GM19395 (cell line): ENCODE data around the gene DNAH1.

Source experiments
- ATAC-seq: cut with Tn5 transposase; IDR thresholded peaks from one replicate; pipeline ENCODE4 v1.9.1; 2021; ENCODE audit warnings: mild to moderate bottlenecking, moderate library complexity; ENCODE audit not compliant: unreplicated experiment

The DNAH1 gene

GRCh38 chr3:52290596-52291507 is 25.3 kb upstream of the DNAH1 start:
- ATAC-seq = no peak

- ATAC-seq = no peak
Measured at GRCh38 chr3:52291508-52292181, 24.5 kb upstream of the DNAH1 start.

DNA sequence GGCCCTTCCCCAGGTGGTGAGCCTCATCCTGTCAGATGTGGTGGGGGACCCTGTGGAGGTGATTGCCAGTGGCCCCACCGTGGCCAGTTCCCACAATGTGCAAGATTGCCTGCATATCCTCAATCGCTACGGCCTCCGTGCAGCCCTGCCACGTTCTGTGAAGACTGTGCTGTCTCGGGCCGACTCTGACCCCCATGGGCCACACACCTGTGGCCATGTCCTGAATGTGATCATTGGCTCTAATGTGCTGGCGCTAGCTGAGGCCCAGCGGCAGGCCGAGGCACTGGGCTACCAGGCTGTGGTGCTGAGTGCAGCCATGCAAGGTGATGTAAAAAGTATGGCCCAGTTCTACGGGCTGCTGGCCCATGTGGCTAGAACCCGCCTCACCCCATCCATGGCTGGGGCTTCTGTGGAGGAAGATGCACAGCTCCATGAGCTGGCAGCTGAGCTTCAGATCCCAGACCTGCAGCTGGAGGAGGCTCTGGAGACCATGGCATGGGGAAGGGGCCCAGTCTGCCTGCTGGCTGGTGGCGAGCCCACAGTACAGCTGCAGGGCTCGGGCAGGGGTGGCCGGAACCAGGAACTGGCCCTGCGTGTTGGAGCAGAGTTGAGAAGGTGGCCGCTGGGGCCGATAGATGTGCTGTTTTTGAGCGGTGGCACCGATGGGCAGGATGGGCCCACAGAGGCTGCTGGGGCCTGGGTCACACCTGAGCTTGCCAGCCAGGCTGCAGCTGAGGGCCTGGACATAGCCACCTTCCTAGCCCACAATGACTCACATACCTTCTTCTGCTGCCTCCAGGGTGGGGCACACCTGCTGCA is 23.7 kb upstream of the DNAH1 start:
- ATAC-seq = no peak

GRCh38 chr3:52293491-52294319 is 22.4 kb upstream of the DNAH1 start:
- no peak for ATAC-seq

GRCh38 chr3:52294320-52295150 is 21.6 kb upstream of the DNAH1 start:
- ATAC-seq = no peak

DNA sequence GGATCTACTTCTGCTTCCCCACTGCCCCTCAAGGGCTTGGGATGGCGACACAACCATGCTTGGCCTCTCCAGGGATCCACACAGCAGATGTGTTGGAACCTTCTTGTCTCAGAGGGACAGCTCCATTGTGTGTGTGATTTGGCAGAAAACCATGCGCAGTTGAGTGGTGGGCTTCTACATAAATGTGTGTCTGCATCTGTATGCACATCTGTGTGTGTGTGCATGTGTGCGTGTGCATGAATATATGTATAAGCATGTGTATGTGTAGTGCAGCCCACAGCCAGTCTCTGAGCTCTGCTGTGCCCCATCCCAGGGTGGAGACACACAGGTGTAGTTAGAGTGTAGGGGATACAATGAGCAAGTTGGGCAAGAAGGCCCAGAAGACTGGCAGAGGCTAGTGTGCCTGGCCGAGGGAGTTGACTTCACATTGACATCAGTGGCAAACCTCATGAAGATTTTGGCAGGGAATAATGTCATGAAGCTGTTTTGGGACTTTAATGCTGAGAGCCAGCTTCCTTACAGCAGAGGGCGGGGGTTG is 20.4 kb upstream of the DNAH1 start:
- no peak for ATAC-seq

GRCh38 chr3:52297242-52298148 is 18.6 kb upstream of the DNAH1 start:
- ATAC-seq = no peak

GRCh38 chr3:52298149-52299098 is 17.7 kb upstream of the DNAH1 start:
- ATAC-seq = no peak

DNA sequence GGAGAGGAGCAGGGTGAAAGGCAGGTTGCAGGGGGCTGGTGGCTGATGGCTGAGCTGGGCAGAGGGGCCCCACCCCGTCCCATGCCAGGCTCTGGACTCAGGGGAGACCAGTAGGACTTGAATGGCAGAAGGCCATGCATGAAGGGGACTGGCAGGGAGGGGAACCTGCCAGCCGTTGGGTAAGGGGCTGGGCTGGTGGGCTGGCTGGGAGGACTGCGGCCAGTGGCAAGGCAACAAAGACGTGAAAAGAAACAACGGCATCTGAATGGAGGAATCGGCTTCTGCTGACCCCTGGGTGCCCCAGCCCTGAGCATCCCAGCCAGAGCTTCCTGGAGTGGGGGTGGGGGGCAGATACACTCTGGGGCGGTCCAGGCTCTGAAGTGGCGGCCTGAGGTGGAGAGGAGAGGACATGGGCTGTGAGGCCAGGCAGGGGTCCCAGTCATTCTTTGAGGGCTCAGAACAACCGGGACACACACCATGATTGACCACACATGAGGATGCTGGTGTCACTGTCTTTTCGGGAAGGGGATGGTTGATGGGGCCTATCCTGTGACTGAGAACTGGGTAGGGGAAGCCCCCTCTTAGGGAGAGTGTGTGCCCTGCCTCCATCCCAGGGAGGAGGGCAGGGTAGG is 16.8 kb upstream of the DNAH1 start:
- no peak for ATAC-seq

- no peak for ATAC-seq
Measured at GRCh38 chr3:52299879-52300611, 16.1 kb upstream of the DNAH1 start.

GRCh38 chr3:52302426-52303145 is 13.5 kb upstream of the DNAH1 start:
- ATAC-seq = no peak

DNA sequence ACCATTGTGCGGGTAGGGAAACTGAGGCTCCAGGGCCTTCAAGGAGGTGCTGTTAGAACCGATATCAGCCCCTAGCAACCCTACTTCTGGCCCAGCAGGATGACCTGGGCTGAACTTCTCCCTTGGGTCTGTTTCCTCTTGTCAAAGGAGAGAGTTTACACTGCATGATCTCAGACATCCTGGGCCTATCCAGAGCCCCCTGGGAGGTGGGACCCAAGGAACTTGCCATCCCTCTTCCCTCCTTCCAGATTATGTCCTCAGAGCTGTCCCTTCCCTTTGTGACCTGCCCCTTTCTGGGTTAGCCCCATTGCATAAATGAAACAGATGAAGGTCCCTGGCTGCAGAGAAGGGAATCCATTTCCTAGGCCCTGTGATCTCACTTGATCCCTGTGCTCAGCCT is 12.3 kb upstream of the DNAH1 start:
- no peak for ATAC-seq

GRCh38 chr3:52305926-52306325 is 10.2 kb upstream of the DNAH1 start:
- no peak for ATAC-seq

GRCh38 chr3:52306978-52307377 is 9.1 kb upstream of the DNAH1 start:
- no peak for ATAC-seq

GRCh38 chr3:52308308-52308707 is 7.8 kb upstream of the DNAH1 start:
- no peak for ATAC-seq
